Muscle layer of colon (tissue), 2 donors: ENCODE data around the gene MRLN.
"Not testable (repeated sequence)": the region's sequence is repeated elsewhere in the genome, so short reads cannot be mapped to it uniquely, and the experiment has no call there.

Experiments
- H3K27ac ChIP-seq: one replicate; pipeline ENCODE4 v1.7.0; 2013; ENCODE audit warnings: low read depth, mild to moderate bottlenecking, low read length, moderate library complexity
- H3K27me3 ChIP-seq, 2 donors: one replicate each; pipeline ENCODE4 v1.7.0; 2013; ENCODE audit warnings: low read length in 2 of 2, mild to moderate bottlenecking in 2 of 2; ENCODE audit not compliant: insufficient read depth in 2 of 2, control insufficient read depth in 1 of 2
- H3K36me3 ChIP-seq: one replicate; pipeline ENCODE4 v1.7.0; 2013; ENCODE audit warnings: mild to moderate bottlenecking, low read length; ENCODE audit not compliant: insufficient read depth
- H3K4me1 ChIP-seq: one replicate; pipeline ENCODE4 v1.7.0; 2013; ENCODE audit warnings: mild to moderate bottlenecking, low read length; ENCODE audit not compliant: insufficient read depth
- H3K4me3 ChIP-seq, 2 donors: one replicate each; pipeline ENCODE4 v1.7.0; 2013; ENCODE audit warnings: low read length in 2 of 2, low read depth in 1 of 2, mild to moderate bottlenecking in 1 of 2, moderate library complexity in 1 of 2
- H3K9ac ChIP-seq: one replicate; pipeline ENCODE4 v1.7.0; 2013; ENCODE audit warnings: low read length
- H3K9me3 ChIP-seq: one replicate; pipeline ENCODE4 v1.7.0; 2013; ENCODE audit warnings: mild to moderate bottlenecking, low read length
- donor health status: abdominal sarcoma.
- donor health status: Adenocarcinoma of cecum.

MRLN gene

DNA sequence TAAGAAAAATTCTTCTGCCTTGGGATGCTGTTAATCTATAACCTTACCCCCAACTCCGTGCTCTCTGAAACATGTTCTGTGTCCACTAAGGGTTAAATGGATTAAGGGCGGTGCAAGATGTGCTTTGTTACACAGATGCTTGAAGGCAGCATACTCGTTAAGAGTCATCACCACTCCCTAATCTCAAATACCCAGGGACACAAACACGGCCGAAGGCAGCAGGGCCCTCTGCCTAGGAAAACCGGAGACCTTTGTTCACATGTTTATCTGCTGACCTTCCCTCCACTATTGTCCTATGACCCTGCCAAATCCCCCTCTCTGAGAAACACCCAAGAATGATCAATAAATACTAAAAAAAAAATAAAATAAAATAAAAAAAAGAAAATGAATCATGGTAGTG is 8.5 kb downstream of the MRLN start:
- not testable (repeated sequence) for H3K9me3 ChIP-seq, H3K27me3 ChIP-seq, H3K36me3 ChIP-seq, H3K9ac ChIP-seq, H3K27ac ChIP-seq, H3K4me1 ChIP-seq, H3K4me3 ChIP-seq

DNA sequence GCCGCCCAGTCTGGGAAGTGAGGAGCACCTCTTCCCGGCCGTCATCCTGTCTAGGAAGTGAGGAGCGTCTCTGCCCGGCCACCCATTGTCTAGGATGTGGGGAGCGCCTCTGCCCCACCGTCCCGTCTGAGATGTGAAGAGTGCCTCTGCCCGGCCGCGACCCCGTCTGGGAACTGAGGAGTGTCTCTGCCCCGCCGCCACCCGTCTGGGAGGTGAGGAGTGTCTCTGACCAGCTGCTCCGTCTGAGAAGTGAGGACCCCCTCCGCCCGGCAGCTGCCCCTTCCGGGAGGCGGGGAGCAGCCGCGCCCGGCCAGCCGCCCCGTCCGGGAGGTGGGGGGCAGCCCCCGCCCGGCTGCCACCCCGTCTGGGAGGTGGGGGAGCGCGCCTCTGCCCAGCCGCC is 9.1 kb downstream of the MRLN start:
- H3K27me3 ChIP-seq, H3K27ac ChIP-seq, H3K9ac ChIP-seq, H3K9me3 ChIP-seq, H3K36me3 ChIP-seq, H3K4me3 ChIP-seq, H3K4me1 ChIP-seq: not testable (repeated sequence)

DNA sequence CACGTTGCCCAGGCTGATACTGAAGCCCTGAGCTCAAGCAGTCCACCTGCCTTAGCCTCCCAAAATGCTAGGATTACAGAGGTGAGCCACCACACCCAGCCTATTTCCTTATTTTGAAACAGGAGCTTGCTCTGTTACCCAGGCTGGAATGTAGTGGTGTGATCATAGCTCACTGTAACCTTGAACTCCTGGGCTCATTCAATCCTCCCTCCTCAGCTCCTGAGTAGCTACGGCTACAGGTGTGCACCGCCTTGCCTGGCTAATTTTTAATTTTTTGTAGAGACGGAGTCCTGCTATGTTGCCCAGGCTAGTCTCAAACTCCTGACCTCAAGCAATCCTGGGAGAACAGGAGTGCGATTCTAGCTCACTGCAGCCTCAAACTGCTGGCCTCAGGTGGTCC is 11.7 kb downstream of the MRLN start:
- H3K9ac ChIP-seq, result no peak overlapping the region
- no peak overlapping the region for H3K4me3 ChIP-seq
- H3K27ac ChIP-seq, result no peak overlapping the region
- H3K27me3 ChIP-seq, result no peaks in the 10 kb centered on the region
- no peaks in the 10 kb centered on the region for H3K4me1 ChIP-seq
- H3K9me3 ChIP-seq, result no peaks in the 10 kb centered on the region
- H3K36me3 ChIP-seq, result no peaks in the 10 kb centered on the region

DNA sequence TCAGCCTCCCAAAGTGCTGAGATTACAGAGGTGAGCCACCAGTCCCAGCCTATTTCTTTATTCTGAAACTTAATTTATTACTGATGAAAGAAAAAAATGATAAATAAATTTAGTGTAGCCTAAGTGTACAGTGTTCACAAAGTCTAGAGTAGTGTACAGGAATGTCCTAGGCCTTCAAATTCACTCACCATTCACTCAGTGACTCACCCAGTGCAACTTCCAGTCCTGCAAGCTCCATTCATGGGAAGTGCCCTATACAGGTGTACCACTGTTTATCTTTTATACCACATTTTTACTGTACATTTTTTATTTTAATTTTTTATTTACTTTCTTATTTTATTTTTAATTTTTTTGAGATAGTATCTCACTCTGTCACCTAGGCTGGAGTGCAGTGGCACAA is 12.2 kb downstream of the MRLN start:
- Histone ChIP-seq H3K9me3 (no peaks in the 10 kb centered on the region), H3K27ac (no peak overlapping the region), H3K27me3 (no peaks in the 10 kb centered on the region), H3K4me3 (no peak overlapping the region), H3K36me3 (no peaks in the 10 kb centered on the region), H3K4me1 (no peaks in the 10 kb centered on the region), H3K9ac (no peak overlapping the region)

DNA sequence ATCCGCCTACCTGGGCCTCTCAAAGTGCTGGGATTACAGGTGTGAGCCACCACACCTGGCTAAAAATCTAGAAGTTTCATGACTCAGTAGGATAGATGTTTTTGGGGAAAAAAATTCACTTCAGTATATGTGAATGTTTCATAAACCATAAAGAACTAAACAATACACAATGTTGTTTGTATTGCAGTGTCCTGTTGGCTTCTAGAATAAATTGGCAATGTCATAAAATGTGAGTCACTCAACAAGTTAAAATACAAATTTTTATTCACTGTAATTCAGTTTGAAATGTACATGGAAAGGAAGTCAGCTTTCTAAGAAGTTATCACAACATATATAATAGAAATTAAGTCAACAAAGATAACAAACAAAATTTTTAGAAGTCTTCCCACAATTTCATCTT is 16.5 kb downstream of the MRLN start:
- no peaks in the 10 kb centered on the region for H3K9me3 ChIP-seq
- no peak overlapping the region for H3K27ac ChIP-seq
- no peaks in the 10 kb centered on the region for H3K4me1 ChIP-seq
- no peak overlapping the region for H3K4me3 ChIP-seq
- no peak overlapping the region for H3K9ac ChIP-seq
- H3K36me3 ChIP-seq, result no peaks in the 10 kb centered on the region
- H3K27me3 ChIP-seq, result no peaks in the 10 kb centered on the region

DNA sequence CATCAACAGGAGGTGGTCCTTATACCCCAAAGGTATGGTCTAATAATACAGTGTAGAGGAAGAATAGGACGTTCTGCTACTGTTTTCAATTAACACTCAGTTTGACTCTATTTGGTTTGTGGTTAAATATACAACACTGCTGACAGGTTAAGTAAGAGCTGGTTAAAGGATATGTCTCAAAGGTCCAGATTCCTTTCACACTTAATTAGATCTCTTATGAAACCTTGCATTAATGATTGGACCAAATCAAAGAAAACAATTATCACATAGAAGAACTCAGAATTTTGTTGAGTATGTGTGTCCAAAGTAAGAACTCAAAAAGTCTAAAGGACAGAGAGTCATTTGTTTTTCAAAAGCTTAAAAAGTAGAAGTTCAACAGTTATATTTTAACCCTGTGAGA is 18.0 kb downstream of the MRLN start:
- no peak overlapping the region for H3K9ac ChIP-seq
- H3K4me1 ChIP-seq, result no peaks in the 10 kb centered on the region
- no peaks in the 10 kb centered on the region for H3K27me3 ChIP-seq
- no peaks in the 10 kb centered on the region for H3K36me3 ChIP-seq
- H3K4me3 ChIP-seq, result no peak overlapping the region
- no peaks in the 10 kb centered on the region for H3K9me3 ChIP-seq
- H3K27ac ChIP-seq, result no peak overlapping the region

DNA sequence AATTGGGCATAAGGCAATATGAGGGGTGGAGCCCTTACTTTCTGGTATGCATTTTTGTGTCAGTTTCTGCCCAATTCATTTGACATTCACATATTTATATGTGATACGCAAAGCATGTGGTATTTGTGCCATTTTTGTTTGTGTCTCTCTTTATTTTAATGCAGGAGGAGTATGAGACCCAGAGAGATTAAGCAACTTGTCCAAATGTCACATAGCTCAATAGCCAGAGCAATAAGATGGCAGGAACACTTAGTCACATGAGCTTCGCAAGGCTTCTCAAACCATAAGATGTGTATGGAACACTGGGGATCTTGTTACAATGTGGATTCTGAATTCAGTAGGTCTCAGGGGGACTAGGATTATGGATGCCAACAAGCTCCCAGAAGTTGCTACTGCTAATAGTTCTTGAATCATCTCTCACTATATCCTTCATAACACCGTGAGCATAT is 19.2 kb downstream of the MRLN start:
- no peak overlapping the region for H3K27ac ChIP-seq
- no peak overlapping the region for H3K4me3 ChIP-seq
- H3K4me1 ChIP-seq, result no peaks in the 10 kb centered on the region
- no peaks in the 10 kb centered on the region for H3K9me3 ChIP-seq
- H3K27me3 ChIP-seq, result no peaks in the 10 kb centered on the region
- H3K9ac ChIP-seq, result no peak overlapping the region
- no peaks in the 10 kb centered on the region for H3K36me3 ChIP-seq

DNA sequence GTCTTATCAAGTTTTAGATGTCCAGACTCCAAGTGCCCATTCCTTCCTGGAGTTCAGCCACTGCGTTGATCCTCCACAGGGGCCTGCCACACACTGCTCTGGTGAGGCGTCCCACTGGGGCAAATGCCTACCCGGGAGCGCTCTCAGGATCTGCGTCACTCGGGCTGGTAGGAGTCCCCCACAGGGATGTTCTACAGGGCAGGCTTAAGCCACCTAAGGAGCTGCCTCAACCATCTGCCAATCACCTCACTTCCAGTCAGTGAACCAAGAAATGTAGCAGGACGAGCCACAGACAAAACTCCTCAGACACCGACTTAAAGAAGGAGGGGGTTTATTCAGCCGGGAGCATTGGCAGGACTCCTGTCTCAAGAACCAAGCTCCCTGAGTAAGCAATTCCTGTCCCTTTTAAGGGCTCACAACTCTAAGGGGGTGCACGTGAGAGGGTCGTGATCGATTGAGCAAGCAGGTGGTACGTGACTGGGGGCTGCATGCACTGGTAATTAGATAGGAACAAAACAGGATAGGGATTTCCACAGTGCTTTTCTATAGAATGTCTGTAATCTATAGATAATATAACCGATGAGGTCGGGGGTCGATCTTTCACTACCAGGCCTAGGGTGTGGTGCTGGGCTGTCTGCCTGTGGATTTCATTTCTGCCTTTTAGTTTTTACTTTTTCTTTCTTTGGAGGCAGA is 19.8 kb downstream of the MRLN start:
- H3K4me3 ChIP-seq, H3K27me3 ChIP-seq, H3K9ac ChIP-seq, H3K9me3 ChIP-seq, H3K27ac ChIP-seq, H3K36me3 ChIP-seq, H3K4me1 ChIP-seq: not testable (repeated sequence)

DNA sequence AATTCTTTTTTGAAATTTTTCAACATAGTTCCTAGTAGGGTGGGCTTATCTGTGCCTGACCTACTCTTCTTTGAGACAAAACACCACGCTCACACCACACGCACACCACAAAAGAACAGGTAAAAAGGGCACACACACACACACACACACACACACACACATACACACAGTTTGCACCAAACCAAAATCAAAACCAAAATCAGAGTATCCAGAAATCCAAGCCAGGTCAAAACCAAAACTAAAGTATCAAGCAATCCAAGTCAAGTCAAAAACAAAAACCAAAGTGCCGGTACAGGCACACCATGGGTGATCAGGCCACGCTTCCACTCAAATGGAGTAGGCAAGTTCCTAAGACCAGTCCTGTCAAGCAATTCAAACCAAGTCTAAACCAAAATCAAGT is 20.4 kb downstream of the MRLN start:
- H3K4me1 ChIP-seq, H3K27me3 ChIP-seq, H3K4me3 ChIP-seq, H3K27ac ChIP-seq, H3K9me3 ChIP-seq, H3K36me3 ChIP-seq, H3K9ac ChIP-seq: not testable (repeated sequence)

DNA sequence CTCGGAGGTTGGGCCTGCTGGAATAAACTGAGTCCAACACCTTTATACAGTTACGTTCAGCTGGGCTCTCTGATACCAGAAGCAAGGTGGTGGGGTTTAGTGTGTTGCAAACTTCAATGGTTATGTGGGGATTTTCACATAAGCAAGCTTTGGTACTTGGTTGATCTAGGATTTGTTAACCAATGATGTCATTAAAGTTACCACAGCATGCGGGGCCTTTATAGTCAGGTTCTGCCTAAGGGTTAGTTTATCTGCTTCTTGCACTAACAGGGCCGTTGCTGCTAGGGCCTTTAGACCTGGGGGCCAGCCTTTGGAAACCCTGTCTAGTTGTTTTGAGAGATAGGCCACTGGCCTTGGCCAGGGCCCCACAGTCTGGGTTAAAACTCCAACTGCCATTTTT is 24.1 kb downstream of the MRLN start:
- H3K4me3 ChIP-seq, H3K27me3 ChIP-seq, H3K36me3 ChIP-seq, H3K27ac ChIP-seq, H3K9ac ChIP-seq, H3K4me1 ChIP-seq, H3K9me3 ChIP-seq: not testable (repeated sequence)

DNA sequence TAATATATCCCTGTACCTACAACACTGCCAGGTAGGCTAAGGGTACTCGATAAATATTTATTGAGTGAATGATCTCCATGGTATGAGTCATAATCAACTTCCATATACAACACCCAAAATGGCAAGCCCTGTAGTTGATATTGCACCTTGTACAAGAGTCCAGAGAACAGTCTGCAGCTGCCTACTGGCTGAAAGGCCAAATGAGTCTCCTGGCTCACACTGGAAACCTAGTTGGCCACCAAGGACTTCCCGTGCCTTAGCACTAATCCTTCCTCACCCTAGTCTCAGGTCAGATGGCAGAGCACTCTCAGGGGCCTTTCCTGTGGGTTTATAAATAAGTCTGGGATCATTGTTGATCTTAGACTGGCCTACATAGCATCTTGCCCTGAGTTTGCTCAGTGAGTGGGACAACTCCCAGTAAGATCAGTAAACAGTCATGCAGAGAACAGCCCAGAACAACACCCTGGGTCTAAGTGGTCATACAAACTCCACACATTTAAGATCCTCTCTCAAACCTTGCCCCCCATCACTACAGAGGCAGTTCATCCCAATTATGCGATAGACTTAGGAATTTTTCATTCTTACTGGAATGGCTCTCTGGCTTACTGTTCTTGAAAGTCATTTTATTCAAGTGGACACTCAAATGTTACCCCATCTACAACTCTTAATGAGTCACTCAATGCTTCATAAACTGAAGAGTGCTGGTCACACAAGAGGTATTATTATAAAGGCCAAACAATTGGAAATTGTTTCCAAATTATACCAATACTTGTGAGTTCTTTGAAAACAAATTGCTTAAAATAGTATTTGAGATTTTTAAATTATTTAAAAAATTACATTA is 28.9 kb downstream of the MRLN start:
- H3K9ac ChIP-seq, result no peak overlapping the region
- no peak overlapping the region for H3K27ac ChIP-seq
- no peak overlapping the region for H3K4me3 ChIP-seq

DNA sequence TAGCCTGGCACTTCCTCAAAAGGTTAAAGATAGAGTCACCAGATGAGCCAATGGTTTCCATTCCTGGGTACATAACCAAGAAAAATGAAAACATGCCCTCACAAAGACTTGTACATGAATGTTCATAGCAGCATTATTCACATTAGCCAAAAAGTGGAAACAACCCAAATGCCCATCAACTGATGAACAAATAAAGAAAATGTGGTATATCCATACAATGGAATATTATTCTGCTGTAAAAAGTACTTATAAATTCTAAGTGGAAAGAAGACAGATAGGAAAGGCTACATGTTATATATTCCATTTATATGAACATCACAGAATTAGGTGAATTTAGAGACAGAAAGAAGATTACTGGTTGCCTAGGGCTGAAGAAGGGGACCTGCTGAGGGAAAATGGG is 32.9 kb downstream of the MRLN start:
- Histone ChIP-seq H3K4me3 (no peak overlapping the region), H3K27me3 (no peaks in the 10 kb centered on the region), H3K27ac (no peak overlapping the region), H3K9ac (no peak overlapping the region), H3K4me1 (no peaks in the 10 kb centered on the region), H3K36me3 (no peaks in the 10 kb centered on the region), H3K9me3 (no peaks in the 10 kb centered on the region)

More for the DNA sequence above, 28.9 kb downstream of the MRLN start:
- no peaks in the 10 kb centered on the region for H3K4me1 ChIP-seq
- H3K36me3 ChIP-seq, result no peaks in the 10 kb centered on the region
- H3K27me3 ChIP-seq, result no peaks in the 10 kb centered on the region
- H3K9me3 ChIP-seq, result no peaks in the 10 kb centered on the region
